Kidney epithelial cell (primary cell): Measurements from ENCODE around the gene ARL15. TPM values are rescaled to one million over a fixed set of nuclear protein-coding genes. Genes with fewer than 3 reads are reported as not detected.

ENCODE experiments used
- DNase-seq: peaks from one replicate; pipeline ENCODE4 v3.0.0-alpha.2; 2010; ENCODE audit warnings: low read depth
- H3K27me3 ChIP-seq: 2 replicates; pipeline ENCODE4 v1.6.0; 2011; ENCODE audit warnings: low read length; ENCODE audit not compliant: control insufficient read depth, insufficient read depth
- H3K36me3 ChIP-seq: 2 replicates; pipeline ENCODE4 v1.5.1; 2011; ENCODE audit warnings: low read length; ENCODE audit not compliant: control insufficient read depth, insufficient read depth
- H3K4me3 ChIP-seq: 2 replicates; pipeline ENCODE4 v1.5.1; 2011; ENCODE audit warnings: low read depth, mild to moderate bottlenecking, control low read depth, low read length
- CTCF ChIP-seq: IDR thresholded peaks from 2 replicates; pipeline ENCODE4 v1.5.1; 2011; ENCODE audit warnings: mild to moderate bottlenecking, moderate library complexity, low read length, control low read depth, inconsistent platforms; ENCODE audit not compliant: insufficient read depth, poor library complexity, severe bottlenecking
- total RNA-seq: library from RNA; depleted of rRNA; stranded (reverse); fragments of >200 nt; gene quantifications from 2 replicates; pipeline ENCODE4 v1.2.3, GENCODE V29; 2015

ARL15 gene
- total RNA-seq, 1 donor from 2014 or later: 9.7 TPM

- Histone ChIP-seq H3K36me3 (no peaks in the 10 kb centered on the region), H3K4me3 (no peak overlapping the region), H3K27me3 (no peaks in the 10 kb centered on the region)
- no peak for DNase-seq
- TF ChIP-seq CTCF: no peak
Measured at GRCh38 chr5:53965459-53965858, 344.9 kb downstream of the ARL15 start.

DNA sequence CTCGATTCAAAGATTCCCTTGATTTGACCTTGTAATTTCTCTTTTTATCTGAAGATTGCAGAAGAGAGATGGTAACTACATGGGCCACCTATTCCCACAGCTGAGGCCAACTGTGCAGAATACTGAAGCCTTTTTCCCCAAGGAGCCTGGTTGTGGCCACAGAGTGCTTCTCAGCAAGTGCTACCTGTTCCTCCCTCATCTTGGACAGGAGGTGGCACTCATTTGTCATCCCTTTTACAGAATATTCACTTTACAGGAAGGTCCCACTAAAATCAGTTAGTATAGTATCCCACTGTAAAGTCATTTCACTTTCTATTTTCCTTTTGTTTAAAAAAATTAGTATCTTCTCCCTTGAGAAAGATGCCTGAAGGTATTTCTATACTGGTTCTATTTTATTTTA is 346.4 kb downstream of the ARL15 start:
- DNase-seq: no peak
- no peak for TF ChIP-seq CTCF
- Histone ChIP-seq H3K4me3 (no peak overlapping the region), H3K27me3 (no peaks in the 10 kb centered on the region), H3K36me3 (no peaks in the 10 kb centered on the region)

DNA sequence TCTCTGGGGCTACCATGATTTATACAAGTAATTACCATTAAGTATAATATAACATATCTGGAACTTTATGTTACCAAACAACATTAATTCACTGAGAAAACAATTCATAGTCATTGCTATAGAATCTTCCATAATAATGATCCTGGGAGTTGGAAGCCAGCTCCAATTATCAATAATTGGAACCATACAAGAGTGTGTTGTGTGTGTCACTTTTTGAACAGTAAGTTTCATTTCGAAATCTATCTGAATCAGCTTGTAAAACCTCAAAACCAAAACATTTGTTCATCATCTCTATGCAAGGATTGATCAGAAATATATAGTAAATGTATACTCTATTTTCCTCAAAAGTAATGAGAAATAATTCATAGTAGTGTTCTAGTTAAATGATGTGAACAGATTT is 348.1 kb downstream of the ARL15 start:
- Histone ChIP-seq H3K27me3 (no peaks in the 10 kb centered on the region), H3K4me3 (no peak overlapping the region), H3K36me3 (no peaks in the 10 kb centered on the region)
- TF ChIP-seq CTCF: no peak
- no peak for DNase-seq

- H3K36me3 ChIP-seq: no peaks in the 10 kb centered on the region
- no peak overlapping the region for H3K4me3 ChIP-seq
- H3K27me3 ChIP-seq: no peaks in the 10 kb centered on the region
- no peak for TF ChIP-seq CTCF
- no peak for DNase-seq
Measured at GRCh38 chr5:53956632-53957031, 353.7 kb downstream of the ARL15 start.

DNA sequence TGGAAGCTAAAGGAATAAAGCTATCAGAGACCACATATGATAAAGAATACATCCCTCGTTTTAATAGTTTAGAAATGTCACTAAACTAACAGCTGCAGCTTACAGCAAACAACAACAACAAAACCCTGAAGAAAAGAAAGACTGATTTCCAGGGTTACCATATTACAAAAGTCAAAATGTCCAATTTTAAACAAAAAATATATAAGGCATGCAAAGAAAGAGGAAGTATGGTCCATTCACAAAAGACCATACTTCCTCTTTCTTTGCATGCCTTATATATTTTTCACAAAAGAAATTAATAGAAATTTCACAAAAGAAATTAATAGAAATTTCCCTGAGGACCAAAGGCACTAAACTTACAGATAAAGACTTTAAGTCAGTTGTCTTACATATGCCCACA is 354.2 kb downstream of the ARL15 start:
- no peaks in the 10 kb centered on the region for H3K36me3 ChIP-seq
- TF ChIP-seq CTCF: no peak
- DNase-seq: no peak

GRCh38 chr5:53950621-53951020 is 359.8 kb downstream of the ARL15 start:
- Histone ChIP-seq H3K4me3 (no peak overlapping the region), H3K27me3 (no peaks in the 10 kb centered on the region), H3K36me3 (no peaks in the 10 kb centered on the region)
- no peak for DNase-seq
- no peak for TF ChIP-seq CTCF

More for the DNA sequence above, 354.2 kb downstream of the ARL15 start:
- H3K4me3 ChIP-seq: no peak overlapping the region
- H3K27me3 ChIP-seq: no peaks in the 10 kb centered on the region
